Esophagus mucosa (tissue), 1 donor: ENCODE data around the gene SLC18A2. TPM values are rescaled to one million over a fixed set of nuclear protein-coding genes. Genes with fewer than 3 reads are reported as not detected.
"Not testable (repeated sequence)": the region's sequence is repeated elsewhere in the genome, so short reads cannot be mapped to it uniquely, and the experiment has no call there.

Source experiments
- ATAC-seq: fragments of 200-7000 bp; cut with Tn5 transposase; one replicate; pipeline ENCODE4 v1.9.1; 2020
- total RNA-seq: library from RNA; stranded (reverse); gene quantifications from one replicate; pipeline ENCODE4 v1.2.4, GENCODE V29; 2023
- donor health status: DM: yes; HTN: yes; CAD: no.

Gene SLC18A2
- 0.12 TPM for total RNA-seq

GRCh38 chr10:117240621-117241529, at the start of gene SLC18A2:
Gene SLC18A2 (plus strand): TSS chr10:117241114. CDS start chr10:117241694, 580 bp downstream.
- no peak for ATAC-seq

- ATAC-seq: no peak
These were observed 43.7 kb upstream of the SLC18A2 start, which contains the start of gene KCNK18 for GRCh38 chr10:117197189-117197588. Gene KCNK18 (plus strand): TSS chr10:117197489. CDS start chr10:117197489, 0 bp downstream.

- no peak for ATAC-seq
These were observed 42.8 kb upstream of the SLC18A2 start for GRCh38 chr10:117198088-117198487.

- no peak for ATAC-seq
These were observed 39.1 kb upstream of the SLC18A2 start for GRCh38 chr10:117201826-117202225.

GRCh38 chr10:117204316-117204715, 36.6 kb upstream of the SLC18A2 start:
- ATAC-seq: no peak

- no peak for ATAC-seq
These were observed 28.7 kb upstream of the SLC18A2 start for GRCh38 chr10:117212176-117212575.

- no peak for ATAC-seq
These were observed 26.5 kb upstream of the SLC18A2 start for GRCh38 chr10:117214401-117214800.

GRCh38 chr10:117215079-117215478, 25.8 kb upstream of the SLC18A2 start:
- no peak for ATAC-seq

- no peak for ATAC-seq
These were observed 24.9 kb upstream of the SLC18A2 start for GRCh38 chr10:117216028-117216427.

GRCh38 chr10:117216611-117217195, 24.2 kb upstream of the SLC18A2 start:
- peak; percentile 80 for ATAC-seq

- peak; percentile 68 for ATAC-seq
These were observed 23.6 kb upstream of the SLC18A2 start for GRCh38 chr10:117217196-117217761.

- peak; percentile 26 for ATAC-seq
These were observed 22.3 kb upstream of the SLC18A2 start for GRCh38 chr10:117218654-117219053.

GRCh38 chr10:117221156-117221711, 19.7 kb upstream of the SLC18A2 start:
- no peak for ATAC-seq

- ATAC-seq: no peak
These were observed 18.4 kb upstream of the SLC18A2 start for GRCh38 chr10:117222552-117222951.

GRCh38 chr10:117222976-117223692, 17.8 kb upstream of the SLC18A2 start:
- ATAC-seq: no peak

- no peak for ATAC-seq
These were observed 17.1 kb upstream of the SLC18A2 start for GRCh38 chr10:117223693-117224430.

- no peak for ATAC-seq
These were observed 16.0 kb upstream of the SLC18A2 start for GRCh38 chr10:117224881-117225280.

GRCh38 chr10:117226813-117227451, 14.0 kb upstream of the SLC18A2 start:
- peak; percentile 55 for ATAC-seq

- ATAC-seq: no peak
These were observed 12.7 kb upstream of the SLC18A2 start for GRCh38 chr10:117228210-117228609.

GRCh38 chr10:117230107-117230506, 10.8 kb upstream of the SLC18A2 start:
- ATAC-seq: not testable (repeated sequence)

GRCh38 chr10:117237401-117237991, 3.4 kb upstream of the SLC18A2 start:
- no peak for ATAC-seq
